GM18505 (cell line): ENCODE measurements around the gene PLIN5.
"Not testable (repeated sequence)": the region's sequence is repeated elsewhere in the genome, so short reads cannot be mapped to it uniquely, and the experiment has no call there.

Experiments used
- ATAC-seq: cut with Tn5 transposase; IDR thresholded peaks from one replicate; pipeline ENCODE4 v1.9.1; 2021; ENCODE audit not compliant: unreplicated experiment
- POLR2A ChIP-seq: IDR thresholded peaks from 4 replicates; pipeline ENCODE4 v1.6.1; 2011; ENCODE audit warnings: borderline replicate concordance; ENCODE audit not compliant: insufficient read depth, insufficient read length; ENCODE audit errors: extremely low read depth

The PLIN5 gene

GRCh38 chr19:4576016-4576933 is 41.3 kb upstream of the PLIN5 start:
- no peak for ATAC-seq
- no peak for TF ChIP-seq POLR2A

- no peak for TF ChIP-seq POLR2A
- ATAC-seq = no peak
Observed at GRCh38 chr19:4575267-4576015, 40.4 kb upstream of the PLIN5 start.

DNA sequence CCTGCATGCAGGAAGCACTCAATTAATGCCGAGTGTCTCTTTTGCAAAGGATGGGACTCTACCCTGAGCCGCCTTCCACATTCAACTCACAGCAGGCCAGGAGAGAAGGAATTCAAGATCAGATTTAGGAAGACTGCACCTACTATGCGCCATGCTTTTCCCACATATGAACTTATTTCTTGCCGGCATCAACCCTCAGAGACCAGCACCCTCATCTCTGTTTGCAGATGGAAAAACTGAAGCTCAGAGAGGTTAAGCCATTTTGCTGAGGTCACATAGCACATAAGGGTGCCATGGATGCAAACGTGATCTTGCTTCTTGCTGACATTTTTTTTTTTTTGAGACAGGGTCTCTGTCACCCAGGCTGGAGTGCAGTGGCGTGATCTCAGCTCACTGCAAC is 38.7 kb upstream of the PLIN5 start:
- no peak for TF ChIP-seq POLR2A
- no peak for ATAC-seq

GRCh38 chr19:4571305-4571917 is 36.4 kb upstream of the PLIN5 start:
- no peak for TF ChIP-seq POLR2A
- ATAC-seq = no peak

DNA sequence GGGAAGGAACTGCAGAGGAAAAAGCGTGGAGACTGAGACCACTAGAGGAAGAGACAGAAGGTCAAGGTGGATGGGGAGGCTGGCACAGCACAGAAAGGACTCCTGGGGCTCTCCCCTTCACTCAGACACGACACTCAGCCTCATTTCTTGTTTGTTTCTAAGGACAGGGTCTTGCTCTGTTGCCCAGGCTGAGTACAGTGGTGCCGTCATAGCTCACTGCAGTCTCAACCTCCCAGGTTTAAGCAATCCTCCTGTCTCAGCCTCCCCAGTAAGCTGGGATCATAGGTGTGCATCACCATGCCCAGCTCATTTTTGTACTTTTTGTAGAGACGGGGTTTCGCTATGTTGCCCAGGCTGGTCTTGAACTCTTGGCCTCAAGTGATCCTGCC is 35.9 kb upstream of the PLIN5 start:
- no peak for TF ChIP-seq POLR2A
- no peak for ATAC-seq

GRCh38 chr19:4570402-4570801 is 35.4 kb upstream of the PLIN5 start:
- no peak for TF ChIP-seq POLR2A
- ATAC-seq = no peak

DNA sequence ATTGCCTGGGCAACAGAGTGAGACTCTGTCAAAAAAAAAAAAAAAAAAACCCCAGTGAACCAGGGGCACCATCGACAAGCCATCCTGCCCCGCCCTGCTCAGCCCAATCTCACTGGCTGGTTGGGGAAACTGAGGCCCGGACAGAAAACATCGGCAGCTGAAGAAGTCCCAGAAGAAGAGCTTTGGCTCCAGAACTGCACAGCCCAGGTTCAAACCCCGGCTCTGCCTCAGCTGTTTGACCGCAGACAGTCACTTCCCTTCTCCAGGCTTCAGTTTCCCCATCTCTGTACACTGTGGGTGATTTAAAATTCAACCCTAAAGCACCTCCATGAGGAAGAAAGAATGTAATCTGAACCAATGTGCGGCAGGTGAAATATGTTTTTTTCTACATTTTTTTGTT is 33.9 kb upstream of the PLIN5 start:
- no peak for ATAC-seq
- TF ChIP-seq POLR2A = no peak

- TF ChIP-seq POLR2A = no peak
- ATAC-seq = no peak
Observed at GRCh38 chr19:4567584-4568071, 32.6 kb upstream of the PLIN5 start.

GRCh38 chr19:4566402-4567051 is 31.5 kb upstream of the PLIN5 start:
- no peak for TF ChIP-seq POLR2A
- no peak for ATAC-seq

- not testable (repeated sequence) for ATAC-seq
Observed at GRCh38 chr19:4563562-4563961, 28.5 kb upstream of the PLIN5 start.

GRCh38 chr19:4562085-4562484 is 27.1 kb upstream of the PLIN5 start:
- not testable (repeated sequence) for ATAC-seq

- ATAC-seq = no peak
- no peak for TF ChIP-seq POLR2A
Observed at GRCh38 chr19:4559569-4559968, 24.5 kb upstream of the PLIN5 start, which contains the start of gene SEMA6B. TSS of gene SEMA6B (minus strand) at chr19:4559684. CDS start at chr19:4558457, 1,227 bp downstream.
